Measurements from ENCODE around the gene SEMA3F. TPM values are rescaled to one million over a fixed set of nuclear protein-coding genes. Genes with fewer than 3 reads are reported as not detected.

SEMA3F gene
- total and polyA plus RNA-seq, 4 donors: 0.60 to 4.8 (median 2.1) TPM

GRCh38 chr3:50169858-50170257 lies 14.7 kb downstream of the SEMA3F start:
- Histone ChIP-seq H3K9ac (ENCODE audit: low read depth in 1 of 2, low read length in 2 of 2) (no peak overlapping the region), H3K36me3 (ENCODE audit: control insufficient read depth in 4 of 4, insufficient read depth in 3 of 4, low read depth in 1 of 4, low read length in 3 of 4) (no peaks in the 10 kb centered on the region), H3K4me1 (ENCODE audit: control insufficient read depth in 4 of 4, insufficient read depth in 4 of 4, low read length in 3 of 4) (peaks cover 11 to 37% (median 26%) of the 10 kb centered on the region in 4 donors), H3K4me3 (ENCODE audit: low read depth in 1 of 3, low read length in 3 of 3) (no peak overlapping the region), H3K27me3 (ENCODE audit: control insufficient read depth in 4 of 4, insufficient read depth in 4 of 4, low read length in 3 of 4) (no peaks in the 10 kb centered on the region), H3K9me3 (ENCODE audit: control insufficient read depth in 4 of 4, low read length in 3 of 4) (no peaks in the 10 kb centered on the region), H3K27ac (ENCODE audit: low read depth in 1 of 2, low read length in 2 of 2) (peak overlapping the region; percentile 25 to 32)
- no peak for DNase-seq (ENCODE audit: low spot score)
- WGBS: 94% methylated on average over 1 of the region's 1 CpG
- no peak for TF ChIP-seq REST (IDR thresholded peaks at IDR 0.05)
- TF ChIP-seq FOXA2 (IDR thresholded peaks at IDR 0.05): no peak
- no peak for TF ChIP-seq HNF4G (IDR thresholded peaks at IDR 0.05)
- TF ChIP-seq, protein P1, sequence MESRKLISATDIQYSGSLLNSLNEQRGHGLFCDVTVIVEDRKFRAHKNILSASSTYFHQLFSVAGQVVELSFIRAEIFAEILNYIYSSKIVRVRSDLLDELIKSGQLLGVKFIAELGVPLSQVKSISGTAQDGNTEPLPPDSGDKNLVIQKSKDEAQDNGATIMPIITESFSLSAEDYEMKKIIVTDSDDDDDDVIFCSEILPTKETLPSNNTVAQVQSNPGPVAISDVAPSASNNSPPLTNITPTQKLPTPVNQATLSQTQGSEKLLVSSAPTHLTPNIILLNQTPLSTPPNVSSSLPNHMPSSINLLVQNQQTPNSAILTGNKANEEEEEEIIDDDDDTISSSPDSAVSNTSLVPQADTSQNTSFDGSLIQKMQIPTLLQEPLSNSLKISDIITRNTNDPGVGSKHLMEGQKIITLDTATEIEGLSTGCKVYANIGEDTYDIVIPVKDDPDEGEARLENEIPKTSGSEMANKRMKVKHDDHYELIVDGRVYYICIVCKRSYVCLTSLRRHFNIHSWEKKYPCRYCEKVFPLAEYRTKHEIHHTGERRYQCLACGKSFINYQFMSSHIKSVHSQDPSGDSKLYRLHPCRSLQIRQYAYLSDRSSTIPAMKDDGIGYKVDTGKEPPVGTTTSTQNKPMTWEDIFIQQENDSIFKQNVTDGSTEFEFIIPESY (IDR thresholded peaks at IDR 0.05): no peak
- TF ChIP-seq, protein P2, sequence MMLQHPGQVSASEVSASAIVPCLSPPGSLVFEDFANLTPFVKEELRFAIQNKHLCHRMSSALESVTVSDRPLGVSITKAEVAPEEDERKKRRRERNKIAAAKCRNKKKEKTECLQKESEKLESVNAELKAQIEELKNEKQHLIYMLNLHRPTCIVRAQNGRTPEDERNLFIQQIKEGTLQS (IDR thresholded peaks at IDR 0.05): no peak
- TF ChIP-seq GABPA (IDR thresholded peaks at IDR 0.05 in 1 of 2, conservative IDR thresholded peaks at IDR 0.05 in 1 of 2): no peak
- no peak for TF ChIP-seq JUND (IDR thresholded peaks at IDR 0.05)
- TF ChIP-seq EGR1 (IDR thresholded peaks at IDR 0.05; ENCODE audit: low read depth in 2 of 2): no peak
- TF ChIP-seq NR2F2 (IDR thresholded peaks at IDR 0.05): no peak
- no peak for TF ChIP-seq CTCF (IDR thresholded peaks at IDR 0.05; ENCODE audit: low read depth, low read length, missing input control)
- no peak for TF ChIP-seq TAF1 (conservative IDR thresholded peaks at IDR 0.05)
- TF ChIP-seq FOXA1 (IDR thresholded peaks at IDR 0.05): no peak
- TF ChIP-seq RXRA (IDR thresholded peaks at IDR 0.05): no peak
- TF ChIP-seq SP1 (IDR thresholded peaks at IDR 0.05): no peak

GRCh38 chr3:50170689-50171088 lies 15.6 kb downstream of the SEMA3F start:
- Histone ChIP-seq H3K4me3 (ENCODE audit: low read depth in 1 of 3, low read length in 3 of 3) (no peak overlapping the region), H3K27ac (ENCODE audit: low read depth in 1 of 2, low read length in 2 of 2) (peak overlapping the region; percentile 32 to 37), H3K9me3 (ENCODE audit: control insufficient read depth in 4 of 4, low read length in 3 of 4) (no peaks in the 10 kb centered on the region), H3K9ac (ENCODE audit: low read depth in 1 of 2, low read length in 2 of 2) (no peak overlapping the region), H3K4me1 (ENCODE audit: control insufficient read depth in 4 of 4, insufficient read depth in 4 of 4, low read length in 3 of 4) (peaks cover 7 to 29% (median 20%) of the 10 kb centered on the region in 4 donors), H3K27me3 (ENCODE audit: control insufficient read depth in 4 of 4, insufficient read depth in 4 of 4, low read length in 3 of 4) (no peaks in the 10 kb centered on the region), H3K36me3 (ENCODE audit: control insufficient read depth in 4 of 4, insufficient read depth in 3 of 4, low read depth in 1 of 4, low read length in 3 of 4) (no peaks in the 10 kb centered on the region)
- TF ChIP-seq TAF1 (conservative IDR thresholded peaks at IDR 0.05) (no peak), NR2F2 (IDR thresholded peaks at IDR 0.05) (peak; percentile 38)
- WGBS: 80% methylated on average over 10 of the region's 10 CpGs
- DNase-seq (ENCODE audit: low spot score): no peak

All from liver (tissue), 9 donors.